ENCODE measurements around the gene CNPY1.
"Not testable (repeated sequence)": the region's sequence is repeated elsewhere in the genome, so short reads cannot be mapped to it uniquely, and the experiment has no call there.

CNPY1 gene

GRCh38 chr7:155577509-155577905, 31.1 kb upstream of the CNPY1 start:
- DNase-seq, result no peak

DNA sequence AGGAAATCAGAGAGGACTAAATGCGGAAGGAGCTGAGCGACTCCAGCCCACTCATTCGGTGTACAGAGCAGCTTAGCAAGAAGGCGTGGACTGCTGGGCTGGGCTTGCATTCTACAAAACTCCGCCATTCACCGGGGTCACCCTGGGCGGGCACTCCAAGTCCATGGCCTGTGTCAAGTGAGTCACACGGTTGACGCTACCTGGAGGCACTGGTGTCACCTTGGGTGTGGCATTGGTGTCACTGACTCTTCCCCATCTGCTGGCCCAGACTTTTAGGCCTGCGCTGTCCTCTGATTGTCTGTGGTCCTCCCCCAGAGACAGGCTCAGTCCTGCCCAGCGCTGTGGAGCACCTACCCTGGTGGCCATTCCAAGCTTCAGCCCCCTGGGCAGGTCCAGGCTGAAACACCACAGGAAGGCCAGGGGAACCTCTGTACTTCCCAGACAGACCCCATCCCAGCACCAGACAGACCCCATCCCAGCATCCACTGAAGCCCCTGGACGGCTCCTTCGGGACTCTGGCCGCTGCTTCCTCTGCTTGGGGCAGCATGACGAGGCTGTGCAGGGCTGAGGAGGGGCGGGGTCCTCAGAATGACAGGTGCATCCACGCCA, 30.6 kb upstream of the CNPY1 start:
- DNase-seq, result no peak

DNA sequence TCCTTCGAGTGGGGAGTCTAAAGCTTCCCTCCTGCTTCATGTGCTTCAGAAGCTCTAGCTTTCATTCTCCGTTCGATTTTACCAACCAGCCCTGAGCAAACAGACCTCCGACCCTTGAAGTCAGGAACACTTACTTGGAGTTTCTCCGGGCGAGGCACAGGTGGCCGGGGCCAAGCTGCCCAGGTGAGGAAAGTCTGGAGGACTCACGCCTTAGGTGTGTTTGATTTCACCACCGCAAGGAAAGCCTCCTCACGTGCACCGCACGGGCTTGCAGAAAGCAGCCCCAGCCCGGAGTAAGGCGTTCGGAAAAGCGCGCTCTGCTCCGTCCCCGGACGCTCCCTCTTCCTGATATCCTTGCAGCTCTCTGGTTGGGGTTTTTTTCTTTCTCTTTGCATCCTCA, 30.1 kb upstream of the CNPY1 start:
- no peak for DNase-seq

DNA sequence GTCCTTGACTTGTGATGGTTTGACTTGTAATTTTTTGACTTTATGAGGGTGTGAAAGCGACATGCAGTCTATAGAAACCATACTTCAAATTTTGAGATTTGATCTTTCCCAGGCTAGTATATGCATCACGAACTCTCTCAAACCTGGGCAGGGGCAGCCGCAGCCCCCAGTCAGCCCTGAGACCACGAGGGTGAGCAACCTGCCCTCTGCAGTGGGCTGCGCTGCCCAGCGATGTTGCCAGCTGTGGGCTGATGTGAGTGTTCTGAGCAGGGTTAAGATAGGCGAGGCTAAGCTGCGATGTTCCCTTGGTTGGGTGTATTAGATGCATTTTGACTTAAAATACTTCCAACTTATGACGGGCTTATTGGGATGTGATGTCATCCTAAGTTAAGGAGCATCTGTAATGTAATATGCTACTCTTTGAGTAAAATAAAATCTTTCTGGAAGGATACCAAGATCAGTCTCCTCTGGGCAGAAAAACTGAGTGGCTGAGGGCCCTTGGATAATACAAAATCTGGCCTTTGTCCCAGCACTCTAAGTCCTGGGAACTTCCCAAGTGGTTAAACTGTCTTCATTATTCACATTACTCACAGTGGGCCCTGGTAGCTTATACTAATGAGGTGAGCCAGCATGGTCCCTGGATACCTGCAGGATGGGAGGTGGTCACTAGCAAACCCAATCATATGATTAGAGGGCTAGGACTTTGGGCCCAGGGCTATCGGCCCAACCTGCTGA, 28.4 kb upstream of the CNPY1 start:
- no peak for DNase-seq

DNA sequence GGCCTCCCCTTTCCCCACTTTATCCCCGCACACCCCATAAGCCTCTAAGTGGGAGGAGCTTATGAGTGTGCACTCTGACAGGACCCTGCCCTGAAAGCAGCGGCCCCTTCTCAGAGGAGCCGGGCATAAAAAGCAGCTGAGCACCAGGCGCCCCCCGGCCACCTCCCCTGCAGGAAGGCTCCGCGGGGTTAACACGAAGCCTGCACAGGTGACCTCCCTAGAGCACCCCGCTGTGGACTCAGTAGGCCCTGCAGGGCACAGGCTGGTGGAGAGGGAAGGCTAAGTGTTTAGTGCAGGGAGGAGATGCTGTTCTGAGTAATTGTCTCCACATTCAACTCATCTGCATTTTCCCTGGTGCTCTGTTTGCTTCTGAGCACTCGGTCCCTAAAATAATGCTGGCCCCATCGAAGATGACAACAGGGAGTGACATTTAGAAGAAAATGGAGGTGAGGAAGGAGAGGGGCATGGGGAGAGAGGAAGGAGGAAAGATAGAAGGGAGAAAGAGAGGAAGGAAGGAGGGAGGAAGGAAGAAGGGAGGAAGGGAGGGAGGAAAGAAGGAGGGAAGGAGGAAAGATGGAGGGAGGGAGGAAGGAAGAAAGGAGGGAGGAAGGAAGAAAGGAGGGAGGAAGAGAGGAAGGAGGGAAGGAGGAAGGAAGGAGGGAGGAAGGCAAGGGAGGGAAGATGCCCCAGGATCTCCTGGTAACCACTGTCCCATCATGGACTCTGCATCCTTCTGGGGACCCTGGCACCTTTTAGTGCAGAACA, 25.4 kb upstream of the CNPY1 start:
- no peak for DNase-seq

DNA sequence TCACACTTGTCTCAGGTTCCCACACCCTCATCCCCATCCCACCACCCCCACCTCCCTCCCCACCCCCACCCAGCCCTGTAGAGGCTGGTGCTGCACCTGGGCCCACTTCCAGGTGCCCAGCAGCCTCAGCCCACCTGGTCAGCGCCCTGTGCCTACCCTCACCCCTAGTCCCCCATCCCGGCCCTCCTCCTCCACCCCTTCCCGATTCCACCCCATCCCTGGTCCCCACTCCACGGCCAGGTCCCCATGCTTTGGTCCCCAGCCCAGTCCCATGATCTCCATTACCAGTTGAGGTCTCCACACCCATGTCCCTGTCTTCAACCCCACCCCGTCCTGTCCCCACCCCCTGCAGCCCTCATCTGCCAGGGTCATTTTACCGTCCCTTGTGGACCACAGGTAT, 24.6 kb upstream of the CNPY1 start:
- DNase-seq, result no peak

DNA sequence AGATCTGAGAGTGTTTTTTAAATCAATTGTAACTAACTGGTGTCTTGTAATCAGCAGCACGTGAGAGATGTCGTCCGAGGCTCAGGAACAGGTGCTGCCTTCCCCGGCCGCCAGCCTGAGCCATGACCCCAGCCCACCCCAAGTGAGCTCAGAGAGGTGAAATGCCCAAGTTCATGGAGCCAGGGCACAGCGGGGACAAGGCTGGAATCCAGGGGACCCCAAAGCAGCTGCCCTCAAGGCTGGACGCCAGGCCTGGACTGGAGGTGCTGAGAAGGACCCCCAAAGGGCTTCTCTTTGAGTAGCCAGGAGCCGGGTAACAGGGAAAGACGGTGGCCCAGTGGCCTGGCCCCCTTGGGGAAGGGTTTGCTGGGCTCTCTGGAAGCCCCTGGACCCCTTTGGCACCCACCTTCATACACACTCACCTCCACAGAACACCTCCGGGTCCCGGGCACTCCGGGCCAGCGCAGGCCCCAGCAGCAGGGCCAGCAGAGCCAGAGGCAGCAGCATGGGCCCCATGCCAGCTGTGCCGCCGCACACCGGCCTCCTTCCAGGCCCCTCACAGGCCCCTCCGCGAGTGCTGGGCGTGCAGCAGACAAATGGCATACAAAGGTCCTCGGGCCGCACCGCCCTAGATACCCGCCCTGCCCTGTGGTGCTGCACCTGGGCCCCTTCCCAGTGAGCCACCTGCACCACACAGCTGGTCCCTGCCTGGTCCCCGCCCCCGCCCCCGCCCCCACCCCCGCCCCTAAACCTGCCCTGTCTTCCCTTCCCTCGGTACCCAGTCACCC, 24.0 kb upstream of the CNPY1 start:
- no peak for DNase-seq

DNA sequence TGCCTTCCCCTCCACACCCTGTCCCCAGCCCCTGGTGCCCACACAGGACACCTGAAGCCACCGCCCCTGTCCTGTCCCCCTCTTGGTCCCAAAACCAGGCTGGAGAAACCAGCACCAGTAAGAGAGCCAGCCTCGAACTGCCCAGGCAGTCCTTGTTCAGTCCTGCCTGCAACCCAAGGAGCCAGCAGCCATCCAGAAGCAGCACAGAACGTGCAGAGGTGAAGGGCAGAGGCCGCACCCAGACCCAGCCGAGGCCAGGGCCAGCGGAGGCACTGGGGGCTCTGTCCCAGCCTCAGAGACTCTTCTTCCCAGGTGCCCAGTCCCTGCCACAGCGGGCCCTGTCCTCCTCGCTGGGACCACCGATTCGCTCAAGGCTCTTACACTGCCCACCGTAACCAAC, 23.3 kb upstream of the CNPY1 start:
- no peak for DNase-seq

- DNase-seq, result no peak
Observed at GRCh38 chr7:155568842-155569494, 22.6 kb upstream of the CNPY1 start.

DNA sequence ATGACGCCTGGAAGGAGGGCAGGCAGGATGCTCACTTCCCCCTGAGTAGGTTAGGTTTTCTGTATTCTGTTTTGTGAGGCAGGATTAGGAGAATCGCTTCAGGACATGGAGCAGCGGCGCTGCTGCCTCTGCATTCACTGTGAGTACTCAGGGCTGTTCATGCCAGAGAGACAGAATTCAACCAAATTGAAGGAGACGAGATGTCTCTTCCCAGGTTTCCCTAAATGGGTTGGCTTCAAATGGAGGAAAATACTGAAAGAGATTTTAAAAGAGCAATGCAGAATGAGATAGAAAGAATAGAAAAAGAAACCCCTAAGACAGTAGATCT, 21.9 kb upstream of the CNPY1 start:
- no peak for DNase-seq

DNA sequence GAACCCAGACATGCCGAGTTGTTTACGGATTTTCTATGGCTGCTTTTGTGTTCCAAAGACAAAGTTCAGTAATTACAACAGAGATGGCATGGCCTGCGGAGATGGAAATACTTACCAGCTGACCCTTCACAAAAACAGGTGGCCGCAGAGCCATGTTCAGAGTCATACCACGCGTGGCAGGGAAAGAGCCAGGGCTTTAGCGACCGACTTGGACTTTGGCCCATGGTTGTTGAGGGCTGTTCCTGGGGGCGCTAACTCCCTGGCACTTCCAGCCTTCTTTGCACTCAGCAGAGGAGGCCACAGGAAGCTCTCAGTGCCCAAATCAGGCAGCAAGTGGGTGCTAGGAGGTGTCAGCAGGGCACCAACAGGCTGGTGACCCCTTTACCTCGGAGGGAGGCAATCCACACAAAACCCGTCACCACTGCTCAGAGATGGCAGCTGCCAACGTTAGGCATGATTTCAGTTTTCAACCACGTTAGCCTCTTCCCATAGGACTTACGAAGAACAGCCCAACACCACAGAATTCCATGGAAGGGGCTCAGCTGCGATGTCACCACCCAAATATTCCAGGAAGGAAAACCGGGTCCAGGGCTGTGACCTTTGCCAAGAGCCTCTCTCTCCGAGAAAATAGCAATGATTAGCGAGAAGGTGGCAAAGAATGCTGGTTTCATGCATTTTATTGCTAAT, 21.4 kb upstream of the CNPY1 start:
- DNase-seq, result no peak

DNA sequence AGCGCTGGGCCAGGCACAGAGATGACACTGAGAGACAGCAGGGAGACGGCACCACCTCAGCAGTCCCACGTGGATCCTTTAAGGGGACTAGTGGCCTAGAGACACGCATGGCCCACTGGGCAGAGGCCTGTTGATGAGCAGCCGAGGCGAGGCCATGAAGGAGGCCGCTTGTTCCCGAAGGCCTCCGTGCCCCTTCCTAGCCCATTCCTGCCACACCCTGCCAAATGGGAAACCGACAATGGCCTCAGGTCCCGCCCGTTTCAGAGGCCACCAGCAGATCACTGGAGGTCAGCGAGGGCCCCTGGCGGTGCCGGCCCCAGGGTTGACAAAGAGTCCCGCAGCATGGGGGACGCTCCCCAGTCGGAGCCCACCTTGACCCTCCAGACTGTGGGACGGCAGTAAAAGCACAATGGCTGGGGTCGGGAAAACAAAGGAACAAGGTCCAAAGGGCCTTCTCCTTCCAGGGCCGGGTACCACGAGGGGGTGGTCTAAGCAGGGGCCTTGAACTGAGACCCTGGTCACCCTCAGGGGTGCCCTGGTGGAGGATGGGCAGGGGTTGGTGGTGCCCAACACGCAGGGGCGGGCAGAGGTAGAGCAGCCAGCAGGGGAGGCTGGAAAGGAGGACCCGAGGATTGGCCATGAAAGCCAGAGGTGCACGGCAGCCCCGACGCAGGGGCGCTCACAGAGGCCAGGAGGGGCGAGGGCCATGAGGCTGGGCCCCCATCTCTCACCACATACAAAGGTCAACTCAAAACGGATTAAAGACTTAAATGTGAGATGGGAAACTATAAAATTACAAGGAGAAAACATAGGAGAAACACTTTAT, 19.9 kb upstream of the CNPY1 start:
- DNase-seq, result no peak

DNA sequence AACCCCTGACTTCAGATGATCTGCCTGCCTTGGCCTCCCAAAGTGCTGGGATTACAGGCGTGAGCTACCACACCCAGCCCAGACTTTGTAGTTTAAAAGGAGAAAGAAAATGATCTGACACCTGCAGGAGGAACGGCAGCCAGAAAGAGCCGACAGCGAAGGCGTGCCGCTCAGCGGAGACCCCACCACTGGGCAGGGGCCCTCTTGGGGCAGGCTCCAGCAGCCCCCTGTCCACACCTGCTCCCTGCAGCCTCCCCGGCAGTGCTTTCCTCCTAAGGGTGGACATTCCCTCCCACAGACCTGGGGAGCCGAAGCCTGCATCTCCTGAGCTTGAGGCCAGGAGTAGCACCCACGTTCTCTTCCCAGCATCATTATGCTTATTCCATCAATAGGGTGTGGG, 19.2 kb upstream of the CNPY1 start:
- DNase-seq, result no peak

DNA sequence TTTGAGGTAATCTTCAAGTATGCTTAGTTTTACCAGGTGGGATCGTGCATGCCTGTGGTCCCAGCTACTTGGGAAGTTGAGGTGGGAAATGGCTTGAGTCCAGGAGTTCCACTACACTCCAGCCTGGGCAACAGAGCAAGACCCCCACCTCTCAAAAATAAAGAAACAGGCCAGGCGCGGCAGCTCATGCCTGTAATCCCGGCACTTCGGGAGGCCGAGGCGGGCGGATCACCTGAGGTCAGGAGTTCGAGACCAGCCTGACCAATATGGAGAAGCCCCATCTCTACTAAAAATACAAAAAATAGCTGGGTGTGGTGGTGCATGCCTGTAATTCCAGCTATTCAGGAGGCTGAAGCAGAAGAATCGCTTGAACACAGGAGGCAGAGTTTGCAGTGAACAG, 16.6 kb upstream of the CNPY1 start:
- not testable (repeated sequence) for DNase-seq

DNA sequence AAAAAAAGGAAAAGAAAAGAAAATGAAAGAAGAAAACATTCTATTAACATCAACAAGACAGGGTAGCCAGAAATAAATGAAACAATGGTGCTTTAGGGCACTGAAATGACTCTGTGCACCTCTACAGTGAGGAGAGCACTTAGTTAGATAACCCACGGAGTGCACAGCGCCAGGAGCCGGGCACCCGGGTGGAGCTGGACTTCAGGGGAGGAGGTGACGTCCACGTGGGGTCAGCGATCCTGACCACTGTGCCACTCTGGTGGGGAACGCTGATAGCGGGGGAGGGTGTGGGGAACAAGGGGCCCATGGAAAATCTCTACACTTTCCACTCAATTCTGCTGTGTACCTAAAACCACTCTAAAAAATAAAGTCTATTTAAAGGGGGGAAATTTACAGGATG, 15.7 kb upstream of the CNPY1 start:
- DNase-seq, result no peak

DNA sequence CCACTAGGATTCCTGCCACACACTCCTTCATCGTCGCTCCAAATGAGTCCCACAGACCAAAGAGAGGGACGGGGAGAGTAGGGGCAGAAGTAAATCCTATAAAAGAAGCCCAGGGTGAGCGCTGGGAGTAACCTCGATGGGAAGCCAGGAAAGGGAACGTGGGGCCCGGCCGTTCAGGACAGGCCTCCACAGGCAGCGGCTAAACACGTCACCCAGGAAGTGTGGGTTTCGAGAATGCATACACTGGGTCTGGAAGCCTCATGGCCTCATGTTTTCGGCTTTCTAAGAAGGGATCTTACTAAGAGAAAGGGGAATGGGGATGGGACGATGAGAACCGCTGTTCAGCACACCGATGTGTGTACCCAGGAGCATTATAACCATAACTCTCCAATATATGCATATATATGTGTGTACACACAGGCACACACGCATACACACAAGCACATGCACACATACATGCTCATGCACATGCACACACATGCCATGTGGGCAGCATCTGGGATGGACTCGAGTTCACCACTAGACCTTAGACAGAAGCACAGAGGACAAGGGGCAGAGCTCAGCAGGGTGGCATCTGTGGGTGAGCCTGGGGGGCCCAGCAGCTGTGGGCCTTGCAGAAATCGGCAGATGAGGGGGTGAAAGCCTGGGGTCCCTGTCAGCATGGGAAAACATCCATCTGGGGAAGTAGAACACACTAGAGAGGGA, 14.8 kb upstream of the CNPY1 start:
- no peak for DNase-seq

GRCh38 chr7:155560196-155560885, 14.0 kb upstream of the CNPY1 start:
- DNase-seq, result no peak

GRCh38 chr7:155559519-155560108, 13.3 kb upstream of the CNPY1 start:
- no peak for DNase-seq

- no peak for DNase-seq
Observed at GRCh38 chr7:155558961-155559360, 12.6 kb upstream of the CNPY1 start.

DNA sequence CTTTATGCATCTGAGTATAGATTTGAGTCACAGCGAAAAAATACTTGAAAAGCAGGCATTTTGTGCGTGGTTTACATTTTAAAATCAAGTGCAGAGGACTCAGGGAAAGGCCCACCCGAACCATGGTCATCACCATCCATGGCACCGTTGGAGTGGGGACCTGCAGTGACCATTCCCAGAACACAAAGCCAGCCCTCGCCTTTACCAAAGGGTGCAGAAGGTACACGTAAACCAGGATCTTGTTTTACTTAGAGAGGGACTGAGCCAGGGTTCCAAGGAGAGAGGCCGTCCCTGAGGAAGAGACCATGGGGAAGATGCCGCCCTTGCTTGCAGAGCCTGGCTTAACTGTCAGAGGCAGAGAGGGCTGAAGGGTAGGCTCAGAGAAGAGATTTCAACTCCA, 12.0 kb upstream of the CNPY1 start:
- DNase-seq, result no peak
